AG10803 (cell line): ENCODE results near the gene PRDX1.
"Not testable (repeated sequence)": the region's sequence is repeated elsewhere in the genome, so short reads cannot be mapped to it uniquely, and the experiment has no call there.

Source experiments
- DNase-seq: peaks from one replicate; pipeline ENCODE4 v3.0.0; 2010; ENCODE audit warnings: low read depth
- H3K4me3 ChIP-seq: 2 replicates; pipeline ENCODE4 v1.5.1; 2011; ENCODE audit warnings: mild to moderate bottlenecking, low read length, control low read depth
- TF ChIP-seq, protein P1 (sequence below): conservative IDR thresholded peaks from 2 replicates; pipeline ENCODE4 v1.5.1; 2011; ENCODE audit warnings: mild to moderate bottlenecking, low read length, control low read depth, inconsistent platforms

PRDX1 gene

DNA sequence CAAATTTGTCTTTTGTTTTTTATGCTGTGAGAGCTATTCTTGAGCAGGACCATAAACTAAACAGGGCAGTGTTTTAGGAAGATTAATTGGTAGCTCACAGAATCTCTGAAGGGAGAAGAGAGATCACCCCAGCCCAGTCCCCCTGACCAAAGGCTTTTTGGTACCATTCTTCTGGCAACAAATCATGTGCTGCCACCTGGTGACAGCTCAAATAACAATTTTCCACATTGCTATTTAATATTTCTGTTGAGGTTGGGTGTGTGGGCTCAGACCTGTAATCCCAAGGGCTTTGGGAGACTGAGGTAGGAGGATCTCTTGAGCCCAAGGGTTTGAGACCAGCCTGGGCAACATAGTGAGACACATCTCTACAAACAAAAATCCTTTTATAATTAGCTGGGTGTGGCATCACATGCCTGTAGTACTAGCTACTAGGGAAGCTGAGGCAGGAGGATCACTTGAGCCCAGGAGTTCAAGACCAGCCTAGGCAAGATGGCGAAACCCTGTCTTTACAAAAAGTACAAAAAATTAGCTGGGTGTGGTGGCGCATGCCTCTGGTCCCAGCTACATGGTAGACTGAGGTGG is 28.5 kb downstream of the PRDX1 start:
- TF ChIP-seq, protein P1, sequence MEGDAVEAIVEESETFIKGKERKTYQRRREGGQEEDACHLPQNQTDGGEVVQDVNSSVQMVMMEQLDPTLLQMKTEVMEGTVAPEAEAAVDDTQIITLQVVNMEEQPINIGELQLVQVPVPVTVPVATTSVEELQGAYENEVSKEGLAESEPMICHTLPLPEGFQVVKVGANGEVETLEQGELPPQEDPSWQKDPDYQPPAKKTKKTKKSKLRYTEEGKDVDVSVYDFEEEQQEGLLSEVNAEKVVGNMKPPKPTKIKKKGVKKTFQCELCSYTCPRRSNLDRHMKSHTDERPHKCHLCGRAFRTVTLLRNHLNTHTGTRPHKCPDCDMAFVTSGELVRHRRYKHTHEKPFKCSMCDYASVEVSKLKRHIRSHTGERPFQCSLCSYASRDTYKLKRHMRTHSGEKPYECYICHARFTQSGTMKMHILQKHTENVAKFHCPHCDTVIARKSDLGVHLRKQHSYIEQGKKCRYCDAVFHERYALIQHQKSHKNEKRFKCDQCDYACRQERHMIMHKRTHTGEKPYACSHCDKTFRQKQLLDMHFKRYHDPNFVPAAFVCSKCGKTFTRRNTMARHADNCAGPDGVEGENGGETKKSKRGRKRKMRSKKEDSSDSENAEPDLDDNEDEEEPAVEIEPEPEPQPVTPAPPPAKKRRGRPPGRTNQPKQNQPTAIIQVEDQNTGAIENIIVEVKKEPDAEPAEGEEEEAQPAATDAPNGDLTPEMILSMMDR, result peak; percentile 53
- peak; percentile 52 for DNase-seq
- no peak overlapping the region for H3K4me3 ChIP-seq

DNA sequence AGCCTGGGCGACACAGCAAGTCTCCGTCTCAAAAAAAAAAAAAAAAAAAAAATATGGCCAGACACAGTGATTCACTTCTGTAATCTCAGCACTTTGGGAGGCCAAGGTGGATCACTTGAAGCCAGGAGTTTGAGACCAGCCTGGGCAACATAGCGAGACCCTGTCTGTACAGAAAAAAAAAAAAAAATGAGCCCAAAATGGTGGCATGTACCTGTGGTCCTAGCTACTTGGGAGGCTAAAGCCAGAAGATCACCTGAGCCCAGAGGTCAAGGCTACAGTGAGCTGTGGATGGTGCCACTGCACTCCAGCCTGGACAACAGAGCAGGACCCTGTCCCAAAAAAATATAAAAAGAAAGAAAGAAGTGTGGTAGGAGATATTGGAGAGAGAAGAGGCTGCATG is 29.0 kb downstream of the PRDX1 start:
- DNase-seq, result no peak
- no peak overlapping the region for H3K4me3 ChIP-seq
- TF ChIP-seq, protein P1, result no peak

DNA sequence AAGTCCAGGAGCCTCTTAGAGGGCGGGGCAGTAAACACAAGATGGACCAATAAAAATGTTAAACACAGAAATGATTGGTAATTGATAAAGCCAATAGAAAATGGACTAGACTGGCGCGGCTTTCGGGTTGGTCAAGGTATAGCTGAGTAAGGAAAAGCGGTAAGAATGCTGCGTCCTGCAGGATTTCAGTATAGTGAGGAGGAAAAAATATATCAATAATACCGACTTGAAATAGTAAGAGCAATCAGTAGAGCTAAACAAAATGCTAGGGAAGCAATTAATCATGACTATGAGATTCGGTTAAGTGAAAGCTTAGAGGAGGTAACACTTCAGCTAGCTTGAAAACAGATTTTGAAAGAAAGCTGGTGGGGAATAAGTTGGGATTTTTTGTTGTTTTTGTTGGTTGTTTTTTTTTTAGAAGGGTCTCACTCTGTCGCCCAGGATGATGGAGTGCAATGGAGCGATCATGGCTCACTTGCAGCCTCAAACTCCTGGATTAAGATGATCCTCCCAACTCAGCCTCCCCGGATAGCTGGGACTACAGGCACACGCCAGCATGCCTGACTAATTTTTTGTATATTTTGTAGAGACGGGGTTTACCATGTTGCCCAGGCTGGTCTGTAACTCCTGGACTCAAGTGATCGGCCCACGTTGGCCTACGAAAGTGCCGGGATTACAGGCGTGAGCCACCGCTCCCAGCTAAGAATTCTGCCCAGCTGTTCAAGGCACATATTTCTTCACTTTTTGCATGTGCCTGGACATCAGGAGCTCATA is 30.0 kb downstream of the PRDX1 start:
- TF ChIP-seq, protein P1, result no peak
- H3K4me3 ChIP-seq, result peak overlapping the region; percentile 91
- no peak for DNase-seq

DNA sequence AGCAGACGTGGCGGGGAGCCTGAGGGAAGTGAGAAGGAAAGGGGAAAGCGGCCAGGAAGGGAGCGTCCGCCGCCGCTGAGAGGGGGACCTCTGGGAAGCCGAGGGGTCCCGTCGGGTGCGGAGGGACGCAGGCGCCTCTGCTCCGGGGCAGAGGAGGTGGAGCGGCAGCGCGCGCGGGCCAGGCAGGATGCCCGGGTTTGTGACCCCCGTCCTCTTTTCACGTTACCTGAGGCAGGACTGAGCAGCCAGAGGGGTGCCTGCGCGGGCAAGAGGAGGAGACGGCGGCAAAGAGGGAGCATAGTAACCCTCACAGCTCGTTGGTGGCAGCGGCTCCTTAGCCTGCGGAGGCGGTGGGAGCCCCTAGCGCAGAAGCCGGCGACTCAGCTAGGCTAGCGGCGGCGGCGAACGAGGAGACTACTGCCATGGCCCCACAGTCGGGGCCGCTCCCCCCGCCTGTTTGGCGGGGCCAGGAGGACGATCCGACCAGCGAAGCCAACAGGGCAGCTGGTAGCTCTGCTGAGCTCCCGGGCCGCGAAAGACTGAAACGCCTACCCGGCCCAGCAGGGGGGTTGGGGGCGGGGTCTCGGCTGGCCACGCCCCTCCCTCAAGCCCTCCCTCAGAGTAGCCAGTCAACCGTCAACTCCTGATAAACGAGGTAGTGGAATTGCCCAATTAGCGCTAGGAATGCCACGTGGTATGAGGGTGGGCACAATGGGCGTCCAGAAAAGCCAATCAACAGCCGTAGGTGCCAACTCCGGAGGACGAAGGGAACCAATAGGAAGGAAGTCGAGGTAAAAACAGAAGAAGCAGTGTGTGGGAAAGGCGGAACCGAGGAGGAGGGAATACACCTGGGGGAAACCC is 30.8 kb downstream of the PRDX1 start, which contains the start of gene TESK2:
Gene TESK2, minus strand, starts transcription at position 538 of the 861 bp plus-strand sequence. CDS start 33,378 bp downstream, outside the sequence.
- TF ChIP-seq, protein P1, result no peak
- H3K4me3 ChIP-seq, result peak within 1 kb of the TSS; percentile 91
- DNase-seq, result peak; percentile 99

DNA sequence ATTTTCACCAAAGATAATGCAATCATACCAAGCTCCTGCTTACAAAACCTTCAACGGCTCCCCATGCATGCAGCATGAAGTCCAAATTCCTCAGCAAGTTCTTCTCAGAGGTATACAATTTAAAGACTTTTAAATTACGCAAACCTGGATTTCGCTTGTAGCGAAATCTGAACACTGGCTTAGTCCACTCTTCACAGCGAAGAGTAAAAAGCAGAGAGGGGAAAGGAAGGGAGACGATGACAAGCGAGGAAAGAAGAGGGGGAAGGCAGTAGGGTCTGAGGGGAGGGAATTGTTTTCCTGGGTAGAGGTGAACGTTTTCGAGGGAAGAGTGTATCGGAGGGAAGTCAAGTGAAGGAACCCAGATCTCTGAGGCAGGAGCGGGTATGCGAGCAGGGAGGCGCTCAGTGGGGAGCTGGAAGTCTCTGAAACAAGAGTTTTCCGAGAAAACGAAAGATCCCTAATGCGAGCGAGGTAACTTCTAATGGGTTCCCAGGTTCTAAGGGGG is 31.5 kb downstream of the PRDX1 start:
- DNase-seq, result no peak
- H3K4me3 ChIP-seq, result peak overlapping the region; percentile 91
- TF ChIP-seq, protein P1, result no peak

DNA sequence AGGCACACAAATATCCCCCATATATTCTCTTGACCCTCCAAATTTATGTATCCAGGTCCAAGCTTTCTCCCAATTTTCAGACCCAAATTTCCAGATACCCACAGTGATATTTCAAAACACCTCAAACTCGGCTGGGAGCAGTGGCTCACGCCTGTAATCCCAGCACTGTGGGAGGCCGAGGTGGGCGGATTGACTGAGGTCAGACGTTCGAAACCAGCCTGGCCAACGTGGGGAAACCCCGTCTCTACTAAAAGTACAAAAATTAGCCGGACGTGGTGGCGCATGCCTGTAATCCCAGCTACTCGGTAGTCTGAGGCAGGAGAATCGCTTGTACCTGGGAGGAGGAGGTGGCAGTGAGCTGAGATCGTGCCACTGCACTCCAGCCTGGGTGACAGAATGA is 32.3 kb downstream of the PRDX1 start:
- not testable (repeated sequence) for DNase-seq, H3K4me3 ChIP-seq

DNA sequence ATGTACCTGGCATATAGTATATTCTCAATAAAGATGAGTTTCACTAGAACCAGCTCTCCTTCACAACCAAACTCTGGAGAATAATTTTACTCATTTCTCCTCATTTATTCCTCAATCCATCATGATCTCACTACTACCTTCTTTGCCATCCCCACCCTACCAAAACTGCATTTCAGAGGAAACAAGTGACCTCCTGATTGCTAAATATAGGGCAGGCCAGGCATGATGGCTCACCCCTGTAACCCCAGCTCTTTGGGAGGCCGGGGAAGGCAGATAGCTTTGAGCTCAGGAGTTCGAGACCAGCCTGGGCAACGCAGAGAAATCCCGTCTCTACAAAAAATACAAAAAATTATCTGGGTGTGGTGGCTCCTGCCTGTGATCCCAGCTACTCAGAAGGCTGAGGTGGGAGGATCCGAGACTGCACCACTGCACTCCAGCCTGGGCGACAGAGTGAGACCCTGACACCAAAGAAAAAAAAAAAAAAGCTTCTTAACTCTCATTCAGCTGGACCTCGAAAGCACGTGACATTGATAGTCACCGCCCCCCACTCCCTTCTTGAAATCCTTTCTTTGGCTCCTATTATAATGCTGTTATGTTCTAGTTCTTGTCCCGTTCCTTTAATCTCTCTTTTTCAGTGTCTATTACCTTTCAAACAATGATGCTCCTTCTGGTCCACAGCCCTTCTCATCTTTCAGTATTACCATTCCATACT is 32.9 kb downstream of the PRDX1 start:
- H3K4me3 ChIP-seq, result no peak overlapping the region
- DNase-seq, result no peak
- TF ChIP-seq, protein P1, result no peak
